Measurements from ENCODE around the gene AKAP13.

Gene AKAP13

GRCh38 chr15:85429522-85429921 lies 49.1 kb downstream of the AKAP13 start:
- TF ChIP-seq, protein P1, sequence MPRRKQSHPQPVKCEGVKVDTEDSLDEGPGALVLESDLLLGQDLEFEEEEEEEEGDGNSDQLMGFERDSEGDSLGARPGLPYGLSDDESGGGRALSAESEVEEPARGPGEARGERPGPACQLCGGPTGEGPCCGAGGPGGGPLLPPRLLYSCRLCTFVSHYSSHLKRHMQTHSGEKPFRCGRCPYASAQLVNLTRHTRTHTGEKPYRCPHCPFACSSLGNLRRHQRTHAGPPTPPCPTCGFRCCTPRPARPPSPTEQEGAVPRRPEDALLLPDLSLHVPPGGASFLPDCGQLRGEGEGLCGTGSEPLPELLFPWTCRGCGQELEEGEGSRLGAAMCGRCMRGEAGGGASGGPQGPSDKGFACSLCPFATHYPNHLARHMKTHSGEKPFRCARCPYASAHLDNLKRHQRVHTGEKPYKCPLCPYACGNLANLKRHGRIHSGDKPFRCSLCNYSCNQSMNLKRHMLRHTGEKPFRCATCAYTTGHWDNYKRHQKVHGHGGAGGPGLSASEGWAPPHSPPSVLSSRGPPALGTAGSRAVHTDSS (tag by site-specific recombination; IDR thresholded peaks at IDR 0.05): no peak
- TF ChIP-seq ZNF223 (tag by site-specific recombination; IDR thresholded peaks at IDR 0.05): no peak
- no peak for TF ChIP-seq ZEB2 (tag by site-specific recombination; IDR thresholded peaks at IDR 0.05)
- no peak for TF ChIP-seq ZNF423 (tag by site-specific recombination; IDR thresholded peaks at IDR 0.05)
- TF ChIP-seq, protein P2, sequence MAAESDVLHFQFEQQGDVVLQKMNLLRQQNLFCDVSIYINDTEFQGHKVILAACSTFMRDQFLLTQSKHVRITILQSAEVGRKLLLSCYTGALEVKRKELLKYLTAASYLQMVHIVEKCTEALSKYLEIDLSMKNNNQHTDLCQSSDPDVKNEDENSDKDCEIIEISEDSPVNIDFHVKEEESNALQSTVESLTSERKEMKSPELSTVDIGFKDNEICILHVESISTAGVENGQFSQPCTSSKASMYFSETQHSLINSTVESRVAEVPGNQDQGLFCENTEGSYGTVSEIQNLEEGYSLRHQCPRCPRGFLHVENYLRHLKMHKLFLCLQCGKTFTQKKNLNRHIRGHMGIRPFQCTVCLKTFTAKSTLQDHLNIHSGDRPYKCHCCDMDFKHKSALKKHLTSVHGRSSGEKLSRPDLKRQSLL (tag by site-specific recombination; IDR thresholded peaks at IDR 0.05): no peak
- TF ChIP-seq, protein P3, sequence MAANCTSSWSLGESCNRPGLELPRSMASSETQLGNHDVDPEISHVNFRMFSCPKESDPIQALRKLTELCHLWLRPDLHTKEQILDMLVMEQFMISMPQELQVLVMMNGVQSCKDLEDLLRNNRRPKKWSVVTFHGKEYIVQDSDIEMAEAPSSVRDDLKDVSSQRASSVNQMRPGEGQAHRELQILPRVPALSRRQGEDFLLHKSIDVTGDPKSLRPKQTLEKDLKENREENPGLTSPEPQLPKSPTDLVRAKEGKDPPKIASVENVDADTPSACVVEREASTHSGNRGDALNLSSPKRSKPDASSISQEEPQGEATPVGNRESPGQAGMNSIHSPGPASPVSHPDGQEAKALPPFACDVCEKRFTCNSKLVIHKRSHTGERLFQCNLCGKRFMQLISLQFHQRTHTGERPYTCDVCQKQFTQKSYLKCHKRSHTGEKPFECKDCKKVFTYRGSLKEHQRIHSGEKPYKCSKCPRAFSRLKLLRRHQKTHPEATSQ (tag by site-specific recombination; IDR thresholded peaks at IDR 0.05): no peak
- TF ChIP-seq, protein P4, sequence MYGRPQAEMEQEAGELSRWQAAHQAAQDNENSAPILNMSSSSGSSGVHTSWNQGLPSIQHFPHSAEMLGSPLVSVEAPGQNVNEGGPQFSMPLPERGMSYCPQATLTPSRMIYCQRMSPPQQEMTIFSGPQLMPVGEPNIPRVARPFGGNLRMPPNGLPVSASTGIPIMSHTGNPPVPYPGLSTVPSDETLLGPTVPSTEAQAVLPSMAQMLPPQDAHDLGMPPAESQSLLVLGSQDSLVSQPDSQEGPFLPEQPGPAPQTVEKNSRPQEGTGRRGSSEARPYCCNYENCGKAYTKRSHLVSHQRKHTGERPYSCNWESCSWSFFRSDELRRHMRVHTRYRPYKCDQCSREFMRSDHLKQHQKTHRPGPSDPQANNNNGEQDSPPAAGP (tag by site-specific recombination; IDR thresholded peaks at IDR 0.05): no peak
- no peak for TF ChIP-seq ZNF169 (tag by site-specific recombination; IDR thresholded peaks at IDR 0.05)
- no peak for TF ChIP-seq ZNF664 (tag by site-specific recombination; IDR thresholded peaks at IDR 0.05)
- H3K27ac ChIP-seq (ENCODE audit: extremely low read depth, low read depth, low read length): no peak overlapping the region
- H3K9me3 ChIP-seq (ENCODE audit: control insufficient read depth, insufficient read depth, low read depth, low read length): no peaks in the 10 kb centered on the region
- peaks cover 23% of the 10 kb centered on the region for H3K4me1 ChIP-seq (ENCODE audit: control insufficient read depth, insufficient read depth, low read length)
- POLR2A ChIA-PET: no interaction called here
- H3K36me3 ChIP-seq (ENCODE audit: control insufficient read depth in 2 of 2, insufficient read depth in 1 of 2, low read length in 2 of 2): no peaks in the 10 kb centered on the region
- CTCF ChIA-PET: no interaction called here
- H3K4me3 ChIP-seq (ENCODE audit: low read depth, low read length): no peak overlapping the region

DNA sequence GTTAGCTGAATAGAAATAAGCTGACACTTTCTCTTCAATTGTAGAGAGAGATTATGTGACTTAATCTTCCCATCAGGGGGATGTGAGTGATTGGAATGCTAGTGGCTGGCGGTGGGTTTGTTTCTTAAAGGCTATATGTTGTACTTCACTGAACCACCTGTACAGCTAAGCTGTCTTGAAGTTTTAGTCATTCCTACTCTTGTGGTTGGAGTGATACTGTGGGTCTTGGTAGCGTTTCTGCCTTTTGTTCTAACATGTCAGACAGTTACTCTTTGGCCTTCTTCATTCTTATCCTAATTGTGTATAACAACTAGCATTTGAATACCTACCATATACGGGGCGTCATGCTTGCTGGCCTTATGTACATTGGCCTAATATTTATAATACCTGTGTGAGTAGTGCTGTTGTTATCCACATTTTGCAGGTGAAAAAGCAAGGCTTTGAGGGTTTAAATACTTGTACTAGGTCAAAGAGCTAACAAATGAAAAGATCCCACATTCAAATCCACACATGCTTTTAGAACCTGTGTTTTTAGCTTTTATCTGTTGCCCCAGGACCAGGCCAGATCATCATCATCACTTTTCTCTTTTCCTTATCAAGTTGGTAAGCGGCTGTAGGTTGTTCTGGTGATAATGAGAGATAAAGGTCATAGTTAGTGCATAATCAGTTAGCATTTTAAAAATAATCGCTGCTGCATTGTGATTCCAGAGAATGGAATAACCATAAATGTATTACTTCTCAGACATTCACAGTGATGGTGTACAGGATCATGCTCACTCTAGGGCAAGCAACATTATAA lies 50.2 kb downstream of the AKAP13 start:
- no peaks in the 10 kb centered on the region for H3K9me3 ChIP-seq (ENCODE audit: control insufficient read depth, insufficient read depth, low read depth, low read length)
- no peak overlapping the region for H3K27ac ChIP-seq (ENCODE audit: extremely low read depth, low read depth, low read length)
- H3K4me3 ChIP-seq (ENCODE audit: low read depth, low read length): no peak overlapping the region
- TF ChIP-seq ZNF488 (tag by site-specific recombination; IDR thresholded peaks at IDR 0.05): no peak
- TF ChIP-seq, protein P5, sequence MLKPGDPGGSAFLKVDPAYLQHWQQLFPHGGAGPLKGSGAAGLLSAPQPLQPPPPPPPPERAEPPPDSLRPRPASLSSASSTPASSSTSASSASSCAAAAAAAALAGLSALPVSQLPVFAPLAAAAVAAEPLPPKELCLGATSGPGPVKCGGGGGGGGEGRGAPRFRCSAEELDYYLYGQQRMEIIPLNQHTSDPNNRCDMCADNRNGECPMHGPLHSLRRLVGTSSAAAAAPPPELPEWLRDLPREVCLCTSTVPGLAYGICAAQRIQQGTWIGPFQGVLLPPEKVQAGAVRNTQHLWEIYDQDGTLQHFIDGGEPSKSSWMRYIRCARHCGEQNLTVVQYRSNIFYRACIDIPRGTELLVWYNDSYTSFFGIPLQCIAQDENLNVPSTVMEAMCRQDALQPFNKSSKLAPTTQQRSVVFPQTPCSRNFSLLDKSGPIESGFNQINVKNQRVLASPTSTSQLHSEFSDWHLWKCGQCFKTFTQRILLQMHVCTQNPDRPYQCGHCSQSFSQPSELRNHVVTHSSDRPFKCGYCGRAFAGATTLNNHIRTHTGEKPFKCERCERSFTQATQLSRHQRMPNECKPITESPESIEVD (tag by site-specific recombination; IDR thresholded peaks at IDR 0.05): no peak
- no peak for TF ChIP-seq ZBTB8A (tag by site-specific recombination; IDR thresholded peaks at IDR 0.05)
- TF ChIP-seq CTCF (tag by site-specific recombination; IDR thresholded peaks at IDR 0.05): no peak
- no peak for TF ChIP-seq ZNF140 (tag by site-specific recombination; IDR thresholded peaks at IDR 0.05)
- POLR2A ChIA-PET: no interaction called here
- no peaks in the 10 kb centered on the region for H3K36me3 ChIP-seq (ENCODE audit: control insufficient read depth in 2 of 2, insufficient read depth in 1 of 2, low read length in 2 of 2)
- CTCF ChIA-PET: interaction anchor here (0.5 to 2.1 kb wide), 3 partner anchors 12 to 733 kb away, joined by 4 to 6 read pairs (median 6); no protein-coding TSS in a partner anchor
- peaks cover 18% of the 10 kb centered on the region; the same call in 1 of the 2 replicates for H3K4me1 ChIP-seq (ENCODE audit: control insufficient read depth, insufficient read depth, low read length)

All from HEK293 (cell line).